Smooth muscle cell (in vitro differentiated cells): Measurements from ENCODE around the gene LINS1. TPM values are rescaled to one million over a fixed set of nuclear protein-coding genes. Genes with fewer than 3 reads are reported as not detected.

Source experiments
- DNase-seq: peaks from one replicate; lab custom pipeline; 2025; ENCODE audit not compliant: unreplicated experiment; lab: John Stamatoyannopoulos, UW
- H2AFZ ChIP-seq: fragments of 200-600 bp; sonication (generic); 2 replicates; pipeline ENCODE4 v1.6.0; 2016; ENCODE audit warnings: antibody characterized with exemption, low read depth, mild to moderate bottlenecking
- H3F3A ChIP-seq: fragments of 200-600 bp; sonication (generic); 2 replicates; pipeline ENCODE4 v1.6.0; 2017; ENCODE audit warnings: antibody characterized with exemption, low read depth
- H3K27ac ChIP-seq: fragments of 200-600 bp; sonication (generic); 2 replicates; pipeline ENCODE4 v1.5.1; 2016; ENCODE audit warnings: low read depth, mild to moderate bottlenecking
- H3K27me3 ChIP-seq: fragments of 200-600 bp; sonication (generic); 2 replicates; pipeline ENCODE4 v1.6.1; 2016; ENCODE audit warnings: low read depth, mild to moderate bottlenecking
- H3K36me3 ChIP-seq: fragments of 200-600 bp; sonication (generic); 2 replicates; pipeline ENCODE4 v1.5.1; 2016; ENCODE audit warnings: low read depth
- H3K4me1 ChIP-seq: fragments of 200-600 bp; sonication (generic); 2 replicates; pipeline ENCODE4 v1.5.1; 2016; ENCODE audit warnings: low read depth
- H3K4me2 ChIP-seq: fragments of 200-600 bp; sonication (generic); 2 replicates; pipeline ENCODE4 v1.6.0; 2016; ENCODE audit warnings: mild to moderate bottlenecking
- H3K4me3 ChIP-seq: fragments of 200-600 bp; sonication (generic); 2 replicates; pipeline ENCODE4 v1.5.1; 2016; ENCODE audit warnings: mild to moderate bottlenecking
- H3K79me2 ChIP-seq: fragments of 200-600 bp; sonication (generic); 2 replicates; pipeline ENCODE4 v1.6.0; 2016; ENCODE audit warnings: low read depth, mild to moderate bottlenecking
- H3K9ac ChIP-seq: fragments of 200-600 bp; sonication (generic); 2 replicates; pipeline ENCODE4 v1.6.0; 2016; ENCODE audit warnings: low read depth
- H3K9me3 ChIP-seq: fragments of 200-600 bp; sonication (generic); replicated peaks from 2 replicates; pipeline ENCODE4 v1.5.1; 2016; ENCODE audit warnings: low read depth
- H4K20me1 ChIP-seq: fragments of 200-600 bp; sonication (generic); 2 replicates; pipeline ENCODE4 v1.6.0; 2016; ENCODE audit warnings: low read depth
- WGBS: methylation state at CpG from one replicate; pipeline ENCODE4 v1.1.7; 2016; ENCODE audit warnings: low lambda C conversion rate; 5-methylcytosine and 5-hydroxymethylcytosine counted together
- polyA plus RNA-seq: library from polyadenylated mRNA; unstranded; fragments of >200 nt; fragmentation: Nextera tagmentation; extraction: Ambion mirVana; gene quantifications from 2 replicates; pipeline ENCODE4 v1.2.1, GENCODE V29; 2016
- total RNA-seq: library from RNA; depleted of rRNA; stranded (reverse); fragments of >200 nt; gene quantifications from 2 replicates; pipeline ENCODE4 v1.2.3, GENCODE V29; 2014
- TF ChIP-seq, protein P1 (sequence below): fragments of 200-600 bp; sonication (generic); IDR thresholded peaks from 2 replicates; pipeline ENCODE4 v1.5.1; 2017; ENCODE audit warnings: borderline replicate concordance, mild to moderate bottlenecking, antibody characterized with exemption; ENCODE audit not compliant: insufficient read depth, poor library complexity, severe bottlenecking

Gene LINS1
- total and polyA plus RNA-seq, 2 experiments from 2014 or later, result 6.0 to 9.2 TPM

- WGBS, result 74% methylated on average over 3 of the region's 3 CpGs
- Histone ChIP-seq H3K9me3 (no peaks in the 10 kb centered on the region), H3K4me2 (no peak overlapping the region), H3K9ac (no peak overlapping the region), H3K36me3 (peaks cover 5% of the 10 kb centered on the region), H3K4me3 (no peak overlapping the region), H3K27me3 (no peaks in the 10 kb centered on the region), H3K79me2 (peaks cover 14% of the 10 kb centered on the region), H3F3A (peaks cover 5% of the 10 kb centered on the region), H2AFZ (no peak overlapping the region), H3K27ac (no peak overlapping the region), H3K4me1 (no peaks in the 10 kb centered on the region), H4K20me1 (peaks cover 49% of the 10 kb centered on the region)
- TF ChIP-seq, protein P1, sequence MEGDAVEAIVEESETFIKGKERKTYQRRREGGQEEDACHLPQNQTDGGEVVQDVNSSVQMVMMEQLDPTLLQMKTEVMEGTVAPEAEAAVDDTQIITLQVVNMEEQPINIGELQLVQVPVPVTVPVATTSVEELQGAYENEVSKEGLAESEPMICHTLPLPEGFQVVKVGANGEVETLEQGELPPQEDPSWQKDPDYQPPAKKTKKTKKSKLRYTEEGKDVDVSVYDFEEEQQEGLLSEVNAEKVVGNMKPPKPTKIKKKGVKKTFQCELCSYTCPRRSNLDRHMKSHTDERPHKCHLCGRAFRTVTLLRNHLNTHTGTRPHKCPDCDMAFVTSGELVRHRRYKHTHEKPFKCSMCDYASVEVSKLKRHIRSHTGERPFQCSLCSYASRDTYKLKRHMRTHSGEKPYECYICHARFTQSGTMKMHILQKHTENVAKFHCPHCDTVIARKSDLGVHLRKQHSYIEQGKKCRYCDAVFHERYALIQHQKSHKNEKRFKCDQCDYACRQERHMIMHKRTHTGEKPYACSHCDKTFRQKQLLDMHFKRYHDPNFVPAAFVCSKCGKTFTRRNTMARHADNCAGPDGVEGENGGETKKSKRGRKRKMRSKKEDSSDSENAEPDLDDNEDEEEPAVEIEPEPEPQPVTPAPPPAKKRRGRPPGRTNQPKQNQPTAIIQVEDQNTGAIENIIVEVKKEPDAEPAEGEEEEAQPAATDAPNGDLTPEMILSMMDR, result no peak
- no peak for DNase-seq
These were observed 26.8 kb upstream of the LINS1 start for GRCh38 chr15:100628746-100629145.

DNA sequence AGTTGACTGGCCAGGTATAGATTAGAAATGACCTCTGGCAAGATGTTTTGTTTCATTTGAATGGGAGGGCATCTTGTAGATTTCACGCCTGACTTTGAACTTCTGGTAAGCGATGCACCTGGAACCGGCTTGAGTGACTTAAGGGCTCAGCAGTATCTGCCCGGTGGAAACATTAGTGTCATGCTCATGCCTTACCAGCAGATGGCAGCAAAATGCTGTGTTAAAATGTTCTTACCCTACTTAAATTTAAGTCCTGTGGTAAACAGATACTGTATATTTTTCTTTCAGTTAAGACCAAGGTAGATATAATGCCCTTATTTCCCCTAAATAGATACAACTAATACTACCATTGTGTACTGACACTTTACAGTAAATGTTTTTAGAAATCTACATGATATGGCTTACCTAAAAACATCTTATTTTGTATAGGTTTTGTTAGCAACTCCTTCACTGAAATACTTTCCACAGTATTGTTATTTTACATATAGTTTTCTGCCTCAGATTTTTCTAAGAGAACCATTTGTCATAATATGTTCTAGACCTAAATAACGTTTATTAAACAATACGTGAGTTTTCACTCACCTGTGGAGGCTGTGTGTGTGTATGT lies 25.9 kb upstream of the LINS1 start:
- no peaks in the 10 kb centered on the region for H3K4me1 ChIP-seq
- no peak overlapping the region for H3K27ac ChIP-seq
- no peak overlapping the region for H3K4me2 ChIP-seq
- H3K9ac ChIP-seq, result no peak overlapping the region
- TF ChIP-seq, protein P1, result peak; percentile 84
- H3K4me3 ChIP-seq, result no peak overlapping the region
- peaks cover 5% of the 10 kb centered on the region for H3F3A ChIP-seq
- no peaks in the 10 kb centered on the region for H3K27me3 ChIP-seq
- no peaks in the 10 kb centered on the region for H3K9me3 ChIP-seq
- H2AFZ ChIP-seq, result no peak overlapping the region
- peaks cover 14% of the 10 kb centered on the region for H3K79me2 ChIP-seq
- DNase-seq, result peak; percentile 5
- 39% methylated on average over 6 of the region's 6 CpGs for WGBS
- H4K20me1 ChIP-seq, result peaks cover 41% of the 10 kb centered on the region
- peaks cover 5% of the 10 kb centered on the region for H3K36me3 ChIP-seq

- H3K4me1 ChIP-seq, result no peaks in the 10 kb centered on the region
- H3K9ac ChIP-seq, result no peak overlapping the region
- no peak overlapping the region for H2AFZ ChIP-seq
- no peaks in the 10 kb centered on the region for H3K9me3 ChIP-seq
- no peak for DNase-seq
- no peak overlapping the region for H3K27ac ChIP-seq
- no peak overlapping the region for H3K4me2 ChIP-seq
- H4K20me1 ChIP-seq, result peaks cover 5% of the 10 kb centered on the region
- no peak overlapping the region for H3K4me3 ChIP-seq
- 80% methylated on average over 5 of the region's 5 CpGs for WGBS
- H3K79me2 ChIP-seq, result no peaks in the 10 kb centered on the region
- no peaks in the 10 kb centered on the region for H3K36me3 ChIP-seq
- no peaks in the 10 kb centered on the region for H3K27me3 ChIP-seq
- TF ChIP-seq, protein P1, result no peak
- peaks cover 5% of the 10 kb centered on the region for H3F3A ChIP-seq
These were observed 21.3 kb upstream of the LINS1 start for GRCh38 chr15:100623301-100623700.

DNA sequence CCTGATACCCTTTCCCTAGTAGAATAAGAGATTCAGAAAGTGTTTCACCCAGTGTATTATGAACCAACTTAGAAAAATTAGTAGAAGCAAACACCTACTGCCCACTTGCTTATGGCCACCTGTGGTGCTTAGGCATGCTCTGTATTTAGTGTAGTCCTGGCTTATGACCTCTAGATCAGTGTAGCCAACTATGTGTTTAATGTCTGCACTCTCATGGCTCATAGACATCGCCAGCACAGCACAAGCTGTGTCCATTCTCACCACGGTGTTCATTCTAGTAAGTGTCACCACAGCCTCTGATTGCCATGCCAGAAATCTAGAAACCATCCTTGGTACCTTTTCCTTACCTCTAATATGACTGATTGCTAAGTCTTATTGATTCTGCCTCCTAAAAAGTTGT lies 14.7 kb upstream of the LINS1 start:
- Histone ChIP-seq H3K27me3 (no peaks in the 10 kb centered on the region), H3K79me2 (peaks cover 12% of the 10 kb centered on the region), H3K4me2 (no peak overlapping the region), H3K4me3 (no peak overlapping the region), H4K20me1 (peaks cover 18% of the 10 kb centered on the region), H3K27ac (no peak overlapping the region), H3K9me3 (no peaks in the 10 kb centered on the region), H3K4me1 (no peaks in the 10 kb centered on the region), H2AFZ (no peak overlapping the region), H3F3A (no peaks in the 10 kb centered on the region), H3K9ac (no peak overlapping the region), H3K36me3 (peaks cover 11% of the 10 kb centered on the region)
- no peak for DNase-seq
- WGBS, result 100% methylated on average over 2 of the region's 2 CpGs
- TF ChIP-seq, protein P1, result no peak
